Measurements from ENCODE around the gene SPRR2E. TPM values are rescaled to one million over a fixed set of nuclear protein-coding genes. Genes with fewer than 3 reads are reported as not detected.

The SPRR2E gene
- total RNA-seq, 1 donor from 2014 or later: not detected

DNA sequence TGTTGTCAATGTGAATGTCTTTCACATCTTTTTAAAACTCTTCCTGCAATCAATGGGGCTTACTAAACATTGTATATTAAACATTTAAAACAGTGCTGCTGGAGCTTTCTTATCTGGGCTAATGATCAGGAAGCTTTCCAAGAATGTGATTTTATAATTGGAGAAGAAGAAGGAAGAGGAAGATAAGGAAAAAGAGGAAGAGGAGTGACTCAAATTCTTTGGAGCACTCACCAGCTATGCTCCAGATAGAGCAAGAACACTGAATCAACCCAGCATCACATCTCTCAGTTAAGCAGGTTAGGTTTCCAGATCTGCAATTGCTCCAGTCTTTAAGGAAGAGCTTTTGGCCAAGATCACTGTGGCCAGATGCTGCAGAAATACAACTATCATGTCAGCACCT lies 1.4 kb upstream of the SPRR2E start:
- Mint-ChIP-seq H3K27ac (ENCODE audit: unreplicated experiment) (no peak overlapping the region), H3K27me3 (ENCODE audit: unreplicated experiment) (peaks cover 4% of the 10 kb centered on the region), H3K4me1 (ENCODE audit: low read depth, unreplicated experiment) (no peaks in the 10 kb centered on the region), H3K4me3 (ENCODE audit: unreplicated experiment) (no peak overlapping the region), H3K9me3 (ENCODE audit: unreplicated experiment) (no peaks in the 10 kb centered on the region), H3K36me3 (ENCODE audit: unreplicated experiment) (no peaks in the 10 kb centered on the region)
- TF ChIP-seq, protein P1, sequence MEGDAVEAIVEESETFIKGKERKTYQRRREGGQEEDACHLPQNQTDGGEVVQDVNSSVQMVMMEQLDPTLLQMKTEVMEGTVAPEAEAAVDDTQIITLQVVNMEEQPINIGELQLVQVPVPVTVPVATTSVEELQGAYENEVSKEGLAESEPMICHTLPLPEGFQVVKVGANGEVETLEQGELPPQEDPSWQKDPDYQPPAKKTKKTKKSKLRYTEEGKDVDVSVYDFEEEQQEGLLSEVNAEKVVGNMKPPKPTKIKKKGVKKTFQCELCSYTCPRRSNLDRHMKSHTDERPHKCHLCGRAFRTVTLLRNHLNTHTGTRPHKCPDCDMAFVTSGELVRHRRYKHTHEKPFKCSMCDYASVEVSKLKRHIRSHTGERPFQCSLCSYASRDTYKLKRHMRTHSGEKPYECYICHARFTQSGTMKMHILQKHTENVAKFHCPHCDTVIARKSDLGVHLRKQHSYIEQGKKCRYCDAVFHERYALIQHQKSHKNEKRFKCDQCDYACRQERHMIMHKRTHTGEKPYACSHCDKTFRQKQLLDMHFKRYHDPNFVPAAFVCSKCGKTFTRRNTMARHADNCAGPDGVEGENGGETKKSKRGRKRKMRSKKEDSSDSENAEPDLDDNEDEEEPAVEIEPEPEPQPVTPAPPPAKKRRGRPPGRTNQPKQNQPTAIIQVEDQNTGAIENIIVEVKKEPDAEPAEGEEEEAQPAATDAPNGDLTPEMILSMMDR (IDR thresholded peaks at IDR 0.05; ENCODE audit: partially characterized antibody, unreplicated experiment): no peak
- no peak for DNase-seq

DNA sequence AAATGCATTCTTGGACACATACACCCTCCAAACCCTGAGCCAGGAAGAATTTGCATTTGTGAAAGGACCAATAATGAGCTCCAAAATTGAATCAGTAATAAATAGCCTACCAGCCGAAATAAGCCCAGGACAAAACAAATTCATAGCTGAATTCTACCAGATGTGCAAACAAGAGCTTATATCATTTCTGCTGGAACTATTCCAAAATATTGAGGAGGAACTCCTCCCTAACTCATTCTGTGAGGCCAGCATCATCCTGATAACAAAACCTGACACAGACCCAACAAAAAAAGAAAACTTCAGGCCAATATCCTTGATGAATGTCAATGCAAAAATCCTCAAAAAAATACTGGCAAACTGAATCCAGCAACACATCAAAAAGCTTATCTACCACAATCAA lies 6.7 kb downstream of the SPRR2E start:
- Mint-ChIP-seq H3K9me3 (ENCODE audit: unreplicated experiment) (no peaks in the 10 kb centered on the region), H3K4me3 (ENCODE audit: unreplicated experiment) (no peak overlapping the region), H3K27me3 (ENCODE audit: unreplicated experiment) (peaks cover 3% of the 10 kb centered on the region), H3K27ac (ENCODE audit: unreplicated experiment) (no peak overlapping the region), H3K36me3 (ENCODE audit: unreplicated experiment) (no peaks in the 10 kb centered on the region), H3K4me1 (ENCODE audit: low read depth, unreplicated experiment) (no peaks in the 10 kb centered on the region)
- DNase-seq: no peak
- TF ChIP-seq, protein P1 (IDR thresholded peaks at IDR 0.05; ENCODE audit: partially characterized antibody, unreplicated experiment): no peak

DNA sequence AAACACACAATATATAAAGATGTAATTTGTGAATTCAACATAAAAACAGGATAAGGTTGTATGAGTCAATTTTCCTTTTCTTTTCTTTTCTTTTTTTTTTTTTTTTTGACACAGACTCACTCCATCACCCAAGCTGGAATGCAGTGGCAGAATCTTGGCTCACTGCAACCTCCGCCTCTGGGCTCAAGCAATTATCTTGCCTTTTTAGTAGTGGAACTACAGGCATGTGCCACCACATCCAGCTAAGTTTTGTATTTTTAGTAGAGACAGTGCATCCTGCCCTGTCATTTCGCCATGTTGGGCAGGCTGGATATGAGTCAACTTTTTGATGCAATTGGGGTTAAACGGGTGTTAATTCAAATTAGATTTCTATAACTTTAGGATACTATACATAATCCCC lies 12.6 kb downstream of the SPRR2E start:
- Mint-ChIP-seq H3K4me1 (ENCODE audit: low read depth, unreplicated experiment) (no peaks in the 10 kb centered on the region), H3K27ac (ENCODE audit: unreplicated experiment) (no peak overlapping the region), H3K36me3 (ENCODE audit: unreplicated experiment) (no peaks in the 10 kb centered on the region), H3K9me3 (ENCODE audit: unreplicated experiment) (no peaks in the 10 kb centered on the region), H3K4me3 (ENCODE audit: unreplicated experiment) (no peak overlapping the region), H3K27me3 (ENCODE audit: unreplicated experiment) (no peaks in the 10 kb centered on the region)
- TF ChIP-seq, protein P1 (IDR thresholded peaks at IDR 0.05; ENCODE audit: partially characterized antibody, unreplicated experiment): no peak
- no peak for DNase-seq

DNA sequence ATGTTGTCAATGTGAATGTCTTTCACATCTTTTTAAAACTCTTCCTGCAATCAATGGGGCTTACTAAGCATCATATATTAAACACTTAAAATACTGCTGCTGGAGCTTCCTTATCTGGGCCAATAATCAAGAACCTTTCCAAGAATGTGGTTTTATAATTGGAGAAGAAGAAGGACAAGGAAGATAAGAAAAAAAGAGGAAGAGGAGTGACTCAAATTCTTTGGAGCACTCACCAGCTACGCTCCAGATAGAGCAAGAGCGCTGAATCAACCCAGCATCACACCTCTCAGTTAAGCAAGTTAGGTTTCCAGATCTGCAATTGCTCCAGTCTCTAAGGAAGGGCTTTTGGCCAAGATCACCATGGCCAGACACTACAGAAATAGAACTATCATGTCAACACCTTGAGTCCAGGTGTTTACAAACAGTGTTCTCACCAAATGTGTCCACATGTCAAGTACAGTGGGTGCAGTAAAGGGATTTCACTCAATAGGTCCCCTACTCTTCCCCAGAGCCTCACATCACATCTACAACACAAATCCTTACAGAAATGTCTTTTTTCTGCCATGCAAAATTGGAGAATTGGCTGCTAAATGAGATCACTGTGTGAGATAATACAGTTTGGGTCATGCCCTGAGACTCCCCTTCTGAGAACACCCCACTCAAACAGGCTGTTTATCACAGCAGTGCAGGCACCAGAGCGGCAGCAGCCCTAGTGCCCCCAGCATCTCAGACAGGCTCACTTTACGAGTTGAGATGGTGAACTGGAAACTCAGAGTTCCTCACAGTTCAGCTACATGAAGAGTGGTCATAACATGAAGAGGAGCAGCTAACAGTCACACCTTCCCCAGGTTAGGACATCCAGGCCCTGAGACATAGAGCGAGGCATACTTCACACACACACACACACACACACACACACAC lies 21.3 kb downstream of the SPRR2E start:
- H3K4me1 Mint-ChIP-seq (ENCODE audit: low read depth, unreplicated experiment): no peaks in the 10 kb centered on the region
- DNase-seq: no peak
- H3K4me3 Mint-ChIP-seq (ENCODE audit: unreplicated experiment): no peak overlapping the region
- no peaks in the 10 kb centered on the region for H3K36me3 Mint-ChIP-seq (ENCODE audit: unreplicated experiment)
- TF ChIP-seq, protein P1 (IDR thresholded peaks at IDR 0.05; ENCODE audit: partially characterized antibody, unreplicated experiment): no peak
- no peaks in the 10 kb centered on the region for H3K9me3 Mint-ChIP-seq (ENCODE audit: unreplicated experiment)
- H3K27ac Mint-ChIP-seq (ENCODE audit: unreplicated experiment): no peak overlapping the region
- H3K27me3 Mint-ChIP-seq (ENCODE audit: unreplicated experiment): peaks cover 2% of the 10 kb centered on the region

DNA sequence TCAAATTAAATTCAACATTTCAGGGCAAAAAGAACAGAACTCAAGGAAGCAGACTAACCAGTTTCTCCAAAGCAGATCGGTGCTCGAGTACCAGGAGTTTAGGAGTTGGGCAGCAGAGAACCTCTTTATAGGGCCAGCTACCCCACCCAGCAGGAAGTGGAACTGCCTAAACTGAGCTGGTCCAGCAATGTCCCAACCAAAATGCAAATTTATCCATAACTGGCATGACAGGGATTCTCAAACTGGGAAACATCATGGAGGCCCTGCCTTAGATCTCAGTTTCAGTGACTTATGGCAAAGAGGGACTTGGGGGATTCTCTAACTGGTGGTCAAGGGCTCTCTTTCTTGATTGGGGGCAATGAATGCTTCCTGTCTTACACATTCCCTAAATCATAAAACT lies 22.8 kb downstream of the SPRR2E start, which contains the start of gene SPRR2B:
Gene SPRR2B (minus strand): TSS at position 101 of the 400 bp plus-strand sequence. CDS start 772 bp downstream, outside the sequence.
- Mint-ChIP-seq H3K4me1 (ENCODE audit: low read depth, unreplicated experiment) (no peaks in the 10 kb centered on the region), H3K4me3 (ENCODE audit: unreplicated experiment) (no peak within 1 kb of the TSS), H3K27ac (ENCODE audit: unreplicated experiment) (no peak within 1 kb of the TSS), H3K27me3 (ENCODE audit: unreplicated experiment) (peaks cover 2% of the 10 kb centered on the region), H3K9me3 (ENCODE audit: unreplicated experiment) (no peaks in the 10 kb centered on the region), H3K36me3 (ENCODE audit: unreplicated experiment) (no peaks in the 10 kb centered on the region)
- TF ChIP-seq, protein P1 (IDR thresholded peaks at IDR 0.05; ENCODE audit: partially characterized antibody, unreplicated experiment): no peak
- no peak for DNase-seq
